NCI-H510A (cell line): ENCODE results near the gene ZNF519.
"Not testable (repeated sequence)": the region's sequence is repeated elsewhere in the genome, so short reads cannot be mapped to it uniquely, and the experiment has no call there.

Experiments used
- DNase-seq: peaks from one replicate; lab custom pipeline; 2025; lab: John Stamatoyannopoulos, UW

ZNF519 gene

DNA sequence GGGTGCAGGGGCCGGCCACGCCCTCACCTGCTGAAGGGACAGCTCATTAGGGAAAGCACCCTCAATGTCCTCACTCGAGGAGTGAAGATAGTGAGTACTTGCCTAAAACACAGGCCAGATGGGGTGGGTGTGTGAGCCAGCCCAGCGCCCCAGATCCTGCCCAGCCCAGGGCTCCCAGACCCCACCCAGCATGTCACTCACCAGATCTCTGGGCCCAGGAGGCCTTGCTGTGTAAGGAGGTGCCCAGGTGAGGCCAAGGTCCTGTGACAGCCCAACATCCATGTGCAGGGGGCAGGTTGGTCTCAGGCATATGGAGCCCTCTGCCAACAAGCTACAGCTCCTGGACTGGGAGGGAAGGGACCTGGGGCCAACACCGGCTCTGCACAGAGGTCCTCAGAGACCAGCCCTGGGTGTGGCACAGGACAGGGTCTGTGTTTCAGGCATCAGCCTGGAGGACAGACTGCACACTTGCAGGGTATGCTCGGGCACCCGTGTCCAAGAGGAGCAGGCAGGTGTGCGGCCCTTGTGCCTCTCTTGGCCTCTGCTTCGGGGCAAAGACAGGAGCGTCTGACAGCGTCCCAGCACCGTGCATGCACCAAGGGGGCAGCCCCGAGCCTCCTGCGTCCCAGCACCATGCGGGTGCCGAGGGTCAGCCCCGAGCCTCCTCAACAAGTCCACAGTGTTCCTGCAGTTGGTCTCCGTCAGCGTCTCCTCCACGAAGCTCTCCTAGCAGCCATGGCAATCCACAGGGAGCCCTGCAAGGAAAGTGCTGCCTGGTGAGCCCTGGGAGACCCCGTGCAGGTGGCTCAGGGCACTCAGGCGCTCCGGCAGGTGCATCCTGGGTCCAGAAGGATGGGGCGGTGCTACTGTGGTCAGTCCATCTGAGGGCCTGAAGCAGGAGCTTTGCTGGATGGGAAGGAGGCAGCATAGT is 16.0 kb upstream of the ZNF519 start:
- not testable (repeated sequence) for DNase-seq

GRCh38 chr18:14146771-14147170 is 14.5 kb upstream of the ZNF519 start:
- DNase-seq, result not testable (repeated sequence)

GRCh38 chr18:14145581-14146338 is 13.5 kb upstream of the ZNF519 start:
- not testable (repeated sequence) for DNase-seq

- DNase-seq, result not testable (repeated sequence)
These were observed 12.8 kb upstream of the ZNF519 start for GRCh38 chr18:14145021-14145420.

GRCh38 chr18:14144628-14144895 is 12.3 kb upstream of the ZNF519 start:
- no peak for DNase-seq

DNA sequence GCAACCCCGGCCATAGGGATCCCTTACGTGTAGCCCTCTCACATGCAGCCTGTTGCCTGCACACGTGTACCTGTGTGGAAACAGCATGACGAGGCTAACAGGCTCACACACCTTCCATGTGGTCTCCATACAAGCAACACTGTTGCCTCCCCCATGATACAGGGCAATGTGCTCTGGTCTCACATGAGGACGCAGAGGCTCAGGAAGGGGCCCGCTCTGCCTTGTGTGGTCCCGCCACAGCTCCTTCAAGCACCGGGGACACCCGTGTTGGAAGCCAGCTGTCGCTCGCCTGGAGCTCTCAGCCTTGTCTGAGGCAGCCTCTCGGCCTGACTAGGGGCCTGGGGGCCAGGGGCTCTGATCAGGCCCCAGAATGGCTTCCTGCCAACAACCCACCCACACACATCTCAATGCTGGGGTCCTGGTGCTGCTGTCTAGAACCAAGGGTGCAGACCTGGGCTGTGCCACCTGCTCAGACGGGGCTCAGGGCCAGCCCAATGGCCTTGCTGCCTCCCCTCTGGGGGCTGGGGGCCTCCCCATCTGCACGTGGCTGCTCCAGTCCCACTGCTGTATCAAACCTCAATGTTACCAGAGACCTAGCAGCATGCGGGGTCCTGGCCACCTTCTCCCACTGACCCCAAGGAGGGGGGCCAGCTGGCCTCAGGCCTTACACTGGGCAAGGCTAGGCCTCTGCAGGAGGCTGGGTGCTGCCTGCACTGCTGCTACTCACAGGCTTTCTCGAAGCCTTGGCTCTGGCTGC is 11.8 kb upstream of the ZNF519 start:
- DNase-seq, result not testable (repeated sequence)

GRCh38 chr18:14143396-14143795 is 11.2 kb upstream of the ZNF519 start:
- DNase-seq, result not testable (repeated sequence)

- not testable (repeated sequence) for DNase-seq
These were observed 9.9 kb upstream of the ZNF519 start for GRCh38 chr18:14142177-14142576.

- DNase-seq, result not testable (repeated sequence)
These were observed 7.3 kb upstream of the ZNF519 start for GRCh38 chr18:14139583-14139982.

DNA sequence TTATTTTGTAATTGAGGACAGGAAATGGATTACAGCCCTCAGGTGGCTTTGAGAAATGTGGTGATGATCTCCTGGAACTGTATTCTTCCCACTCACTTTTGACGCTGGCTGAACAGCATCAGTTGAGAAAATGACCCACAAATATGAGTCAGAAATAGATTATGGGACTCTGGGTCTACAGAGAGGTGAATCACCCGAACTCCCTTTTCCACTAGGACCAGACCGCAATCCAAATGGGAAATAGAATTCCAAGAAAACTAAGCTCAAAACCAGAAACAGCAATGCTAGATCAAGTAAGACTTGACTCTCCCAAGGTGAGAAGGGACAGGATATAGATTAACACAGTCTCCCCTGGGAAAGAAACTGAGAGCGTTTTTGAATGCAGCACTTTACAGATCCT is 5.7 kb upstream of the ZNF519 start:
- DNase-seq, result not testable (repeated sequence)

DNA sequence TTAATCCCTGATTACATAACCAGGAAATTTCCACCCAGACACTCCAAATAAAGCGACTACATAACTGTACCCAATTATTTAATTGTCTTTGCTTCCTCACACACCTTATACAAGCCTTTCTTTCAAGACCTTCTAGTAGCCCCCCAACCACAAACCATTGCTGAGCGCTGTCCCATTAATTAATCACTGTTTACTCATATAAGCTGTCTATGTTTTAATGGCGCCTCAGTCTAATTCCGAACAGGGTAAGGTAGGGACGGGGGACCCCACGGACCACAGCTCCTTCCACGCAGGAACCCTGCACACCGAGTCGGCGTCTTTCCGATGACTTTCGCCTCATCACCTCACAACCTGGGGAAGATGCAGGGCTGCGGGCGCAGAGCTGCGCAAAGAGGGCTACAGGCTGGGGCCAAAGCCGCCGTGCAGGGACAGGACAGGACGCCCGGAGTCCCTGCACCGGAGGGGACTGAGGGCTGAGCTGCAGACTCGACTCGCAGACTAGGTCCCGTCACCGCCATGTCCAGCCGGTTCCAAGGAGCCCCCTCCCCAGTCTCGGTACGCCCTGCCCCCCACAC is 452 bp downstream of the ZNF519 start:
- DNase-seq, result not testable (repeated sequence)

GRCh38 chr18:14130804-14131203 is 1.4 kb downstream of the ZNF519 start:
- not testable (repeated sequence) for DNase-seq

GRCh38 chr18:14124689-14125088 is 7.5 kb downstream of the ZNF519 start:
- DNase-seq, result no peak

- DNase-seq, result no peak
These were observed 10.1 kb downstream of the ZNF519 start for GRCh38 chr18:14122097-14122496.

DNA sequence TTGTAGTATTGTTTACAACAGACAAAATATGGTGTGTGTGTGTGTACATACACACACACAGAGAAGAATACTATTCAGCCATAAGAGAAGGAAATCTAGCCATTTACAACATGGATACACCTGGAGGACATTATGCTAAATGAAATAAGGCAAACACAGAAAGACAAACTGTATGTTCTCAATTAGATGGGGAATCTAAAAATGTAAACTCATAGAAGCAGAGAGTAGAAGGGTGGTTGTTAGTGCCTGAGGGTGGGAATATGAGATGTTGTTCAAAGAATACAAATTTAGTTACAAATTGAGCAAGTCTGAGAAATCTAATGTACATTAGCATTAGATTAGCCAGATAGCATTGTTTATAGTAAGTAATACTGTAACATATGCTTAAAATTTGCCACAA is 11.3 kb downstream of the ZNF519 start:
- no peak for DNase-seq

DNA sequence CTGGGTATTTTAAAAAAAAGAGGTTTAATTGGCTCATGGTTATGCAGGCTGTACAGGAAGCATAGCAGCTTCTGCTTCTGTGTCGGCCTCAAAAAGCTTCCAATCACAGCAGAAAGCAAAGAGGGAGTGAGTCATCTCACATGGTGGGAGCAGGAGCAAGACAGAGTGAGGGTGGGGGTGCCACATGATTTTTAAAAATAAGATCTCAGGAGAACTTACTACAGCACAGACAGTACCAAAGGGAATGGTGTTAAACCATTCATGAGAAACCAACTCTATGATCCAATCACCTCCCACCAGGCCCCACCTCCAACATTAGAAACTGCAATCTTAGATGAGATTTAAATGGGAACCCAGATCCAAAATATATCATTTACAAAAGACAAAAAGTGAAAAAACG is 14.6 kb downstream of the ZNF519 start:
- no peak for DNase-seq

GRCh38 chr18:14106906-14107305 is 25.3 kb downstream of the ZNF519 start:
- DNase-seq, result no peak

DNA sequence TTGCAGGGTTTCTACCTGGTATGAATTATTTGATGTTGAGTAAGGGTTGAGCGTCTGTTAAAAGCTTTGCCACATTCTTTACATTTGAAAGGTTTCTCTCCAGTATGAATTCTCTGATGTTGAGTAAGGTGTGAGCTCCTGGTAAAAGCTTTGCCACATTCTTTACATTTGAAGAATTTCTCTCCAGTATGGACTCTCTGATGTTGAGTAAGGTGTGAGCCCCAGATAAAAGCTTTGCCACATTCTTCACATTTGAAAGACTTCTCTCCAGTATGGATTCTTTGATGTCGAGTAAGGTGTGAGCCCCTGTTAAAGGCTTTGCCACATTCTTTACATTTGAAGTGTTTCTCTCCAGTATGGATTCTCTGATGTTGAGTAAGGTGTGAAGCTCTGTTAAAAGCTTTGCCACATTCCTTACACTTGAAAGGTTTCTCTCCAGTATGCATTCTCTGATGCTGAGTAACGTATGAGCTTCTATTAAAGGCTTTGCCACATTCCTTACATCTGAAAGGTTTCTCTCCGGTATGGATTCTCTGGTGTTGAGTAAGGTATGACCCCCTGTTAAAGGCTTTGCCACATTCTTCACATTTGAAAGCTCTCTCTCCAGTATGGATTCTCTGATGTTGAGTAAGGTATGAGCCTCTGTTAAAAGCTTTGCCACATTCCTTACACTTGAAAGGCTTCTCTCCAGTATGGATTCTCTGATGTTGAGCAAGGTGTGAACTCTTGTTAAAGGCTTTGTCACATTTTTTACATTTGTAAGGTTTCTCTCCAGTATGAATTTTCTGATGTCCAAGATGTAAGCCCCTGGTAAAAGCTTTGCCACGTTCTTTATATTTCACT is 27.1 kb downstream of the ZNF519 start:
- DNase-seq, result no peak

DNA sequence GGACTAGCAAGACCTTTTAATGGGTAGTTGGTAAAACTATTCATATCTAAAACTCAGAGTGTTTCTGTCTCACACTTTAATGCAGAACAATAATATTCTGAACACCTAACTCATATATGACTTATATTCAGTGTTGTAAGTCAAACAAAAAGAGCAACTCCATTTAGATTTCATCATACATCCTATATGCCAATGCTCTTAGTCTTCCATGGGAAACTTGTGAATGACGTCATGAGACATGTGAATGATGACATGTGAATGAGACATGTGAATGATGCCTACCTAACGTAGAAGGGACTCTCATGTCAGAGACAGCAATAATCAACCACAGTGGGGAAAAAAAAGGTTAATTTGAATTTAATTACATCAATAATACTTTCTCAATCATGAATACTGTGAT is 28.0 kb downstream of the ZNF519 start:
- DNase-seq, result no peak

GRCh38 chr18:14100503-14101286 is 31.5 kb downstream of the ZNF519 start:
- no peak for DNase-seq
